Measurements from ENCODE around the gene TNNI3K.
A peak's percentile ranks its signal among the peaks of the same experiment; 100 is the strongest.

Gene TNNI3K

GRCh38 chr1:74392840-74393239 lies 157.7 kb downstream of the TNNI3K start:
- no peak for DNase-seq

GRCh38 chr1:74395571-74395970 lies 160.4 kb downstream of the TNNI3K start:
- DNase-seq: peak; percentile 13

- no peak for DNase-seq
Observed at GRCh38 chr1:74396462-74396861, 161.3 kb downstream of the TNNI3K start.

- no peak for DNase-seq
Observed at GRCh38 chr1:74396933-74397332, 161.7 kb downstream of the TNNI3K start.

GRCh38 chr1:74399249-74399648 lies 164.1 kb downstream of the TNNI3K start:
- DNase-seq: no peak

- DNase-seq: no peak
Observed at GRCh38 chr1:74402873-74403272, 167.7 kb downstream of the TNNI3K start.

GRCh38 chr1:74403606-74404005 lies 168.4 kb downstream of the TNNI3K start:
- DNase-seq: no peak

- no peak for DNase-seq
Observed at GRCh38 chr1:74406759-74407158, 171.6 kb downstream of the TNNI3K start.

- no peak for DNase-seq
Observed at GRCh38 chr1:74407902-74408301, 172.7 kb downstream of the TNNI3K start.

- DNase-seq: peak; percentile 12
Observed at GRCh38 chr1:74412244-74412643, 177.1 kb downstream of the TNNI3K start.

GRCh38 chr1:74415935-74416334 lies 180.7 kb downstream of the TNNI3K start:
- DNase-seq: no peak

- no peak for DNase-seq
Observed at GRCh38 chr1:74419611-74420010, 184.4 kb downstream of the TNNI3K start.

- no peak for DNase-seq
Observed at GRCh38 chr1:74420467-74420866, 185.3 kb downstream of the TNNI3K start.

- peak; percentile 56 for DNase-seq
Observed at GRCh38 chr1:74422421-74423292, 187.5 kb downstream of the TNNI3K start.

- peak; percentile 48 for DNase-seq
Observed at GRCh38 chr1:74423471-74423870, 188.3 kb downstream of the TNNI3K start.

GRCh38 chr1:74425676-74426075 lies 190.5 kb downstream of the TNNI3K start:
- peak; percentile 25 for DNase-seq

- DNase-seq: no peak
Observed at GRCh38 chr1:74426208-74426937, 191.2 kb downstream of the TNNI3K start.

- peak; percentile 80 for DNase-seq
Observed at GRCh38 chr1:74427681-74428080, 192.5 kb downstream of the TNNI3K start.

- peak; percentile 16 for DNase-seq
Observed at GRCh38 chr1:74429580-74429979, 194.4 kb downstream of the TNNI3K start.

- DNase-seq: no peak
Observed at GRCh38 chr1:74430342-74430934, 195.3 kb downstream of the TNNI3K start.

GRCh38 chr1:74431531-74431930 lies 196.3 kb downstream of the TNNI3K start:
- DNase-seq: no peak

GRCh38 chr1:74432325-74432724 lies 197.1 kb downstream of the TNNI3K start:
- DNase-seq: no peak

GRCh38 chr1:74434321-74434720 lies 199.1 kb downstream of the TNNI3K start:
- DNase-seq: no peak
